GM23338 (cell line): ENCODE measurements around the gene GUCA2A. TPM values are rescaled to one million over a fixed set of nuclear protein-coding genes. Genes with fewer than 3 reads are reported as not detected.

ENCODE experiments used
- ATAC-seq: fragments of 200-7000 bp; cut with Tn5 transposase; 3 replicates; pipeline ENCODE4 v1.9.1; 2020
- DNase-seq: peaks from one replicate; pipeline ENCODE4 v3.0.0-alpha.2; 2015; ENCODE audit warnings: low spot score
- H2AFZ ChIP-seq: fragments of 200-600 bp; sonication (generic); 2 replicates; pipeline ENCODE4 v1.8.0; 2016; ENCODE audit warnings: antibody characterized with exemption, mild to moderate bottlenecking, moderate library complexity
- H3F3A ChIP-seq: fragments of 200-600 bp; sonication (generic); replicated peaks from 2 replicates; pipeline ENCODE4 v1.8.0; 2017; ENCODE audit warnings: antibody characterized with exemption, mixed run types, low read depth
- H3K27ac ChIP-seq: fragments of 200-600 bp; sonication (generic); 2 replicates; pipeline ENCODE4 v1.6.1; 2016; ENCODE audit warnings: low read depth
- H3K27me3 ChIP-seq: fragments of 200-600 bp; sonication (generic); 2 replicates; pipeline ENCODE4 v1.8.0; 2016; ENCODE audit warnings: mild to moderate bottlenecking, mixed run types, moderate library complexity; ENCODE audit not compliant: insufficient read depth
- H3K36me3 ChIP-seq: fragments of 200-600 bp; sonication (generic); 2 replicates; pipeline ENCODE4 v1.8.0; 2016; ENCODE audit warnings: mild to moderate bottlenecking; ENCODE audit not compliant: insufficient read depth
- H3K4me1 ChIP-seq: fragments of 200-600 bp; sonication (generic); 2 replicates; pipeline ENCODE4 v1.8.0; 2016; ENCODE audit warnings: mild to moderate bottlenecking, moderate library complexity; ENCODE audit not compliant: insufficient read depth
- H3K4me2 ChIP-seq: fragments of 200-600 bp; sonication (generic); 2 replicates; pipeline ENCODE4 v1.7.1; 2017; ENCODE audit warnings: mixed run types
- H3K4me3 ChIP-seq: fragments of 200-600 bp; sonication (generic); 2 replicates; pipeline ENCODE4 v1.6.1; 2016; ENCODE audit warnings: mixed run types
- H3K79me2 ChIP-seq: fragments of 200-600 bp; sonication (generic); replicated peaks from 2 replicates; pipeline ENCODE4 v1.8.0; 2017; ENCODE audit warnings: mild to moderate bottlenecking; ENCODE audit not compliant: insufficient read depth
- H3K9me2 ChIP-seq: fragments of 200-600 bp; sonication (generic); 2 replicates; pipeline ENCODE4 v1.8.0; 2017; ENCODE audit not compliant: insufficient read depth
- H4K20me1 ChIP-seq: fragments of 200-600 bp; sonication (generic); replicated peaks from 2 replicates; pipeline ENCODE4 v1.8.0; 2017; ENCODE audit warnings: mild to moderate bottlenecking; ENCODE audit not compliant: insufficient read depth
- H3K27ac Mint-ChIP-seq: 2 replicates; pipeline ENCODE4 v1.8.0; 2020; ENCODE audit warnings: inconsistent platforms, mild to moderate bottlenecking, moderate library complexity, mixed read lengths
- H3K27me3 Mint-ChIP-seq: 3 replicates; pipeline ENCODE4 v1.8.0; 2022; ENCODE audit warnings: low read depth, mild to moderate bottlenecking, moderate library complexity, mixed read lengths, inconsistent platforms; ENCODE audit not compliant: insufficient read depth, poor library complexity
- H3K36me3 Mint-ChIP-seq: 3 replicates; pipeline ENCODE4 v1.8.0; 2021; ENCODE audit warnings: low read depth, mild to moderate bottlenecking, inconsistent platforms, moderate library complexity, mixed read lengths
- H3K4me1 Mint-ChIP-seq: 3 replicates; pipeline ENCODE4 v1.8.0; 2020; ENCODE audit warnings: mild to moderate bottlenecking, inconsistent platforms, mixed read lengths
- H3K4me3 Mint-ChIP-seq: 3 replicates; pipeline ENCODE4 v1.8.0; 2021; ENCODE audit warnings: moderate library complexity, mild to moderate bottlenecking, inconsistent platforms, mixed read lengths
- H3K9me3 Mint-ChIP-seq: 3 replicates; pipeline ENCODE4 v1.8.0; 2020; ENCODE audit warnings: moderate library complexity, mild to moderate bottlenecking, inconsistent platforms, mixed read lengths
- EZH2 ChIP-seq: fragments of 200-600 bp; sonication (generic); IDR thresholded peaks from one replicate; pipeline ENCODE4 v1.8.0; 2017; ENCODE audit warnings: antibody characterized with exemption, mild to moderate bottlenecking, low read depth; ENCODE audit not compliant: unreplicated experiment
- JUNB ChIP-seq: IDR thresholded peaks from one replicate; pipeline ENCODE4 v1.6.1; 2016; ENCODE audit warnings: antibody characterized with exemption; ENCODE audit not compliant: unreplicated experiment
- POLR2AphosphoS5 ChIP-seq: IDR thresholded peaks from 2 replicates; pipeline ENCODE4 v1.6.1; 2016; ENCODE audit warnings: antibody characterized with exemption, low read depth
- polyA plus RNA-seq: library from polyadenylated mRNA; unstranded; fragments of >200 nt; fragmentation: Nextera tagmentation; extraction: Ambion mirVana; gene quantifications from 2 replicates; pipeline ENCODE4 v1.2.1, GENCODE V29; 2016
- total RNA-seq: library from RNA; depleted of rRNA; stranded (reverse); fragments of >200 nt; shearing (Covaris generic); gene quantifications from 2 replicates; pipeline ENCODE4 v1.2.3, GENCODE V29; 2014
- TF ChIP-seq, protein P1 (sequence below), 2 experiments: fragments of 200-600 bp in 1 of 2; sonication (generic) in 1 of 2; conservative IDR thresholded peaks; 2 replicates each; pipeline versions ENCODE4 v1.5.1 to v1.6.1; 2016 to 2017; ENCODE audit warnings: antibody characterized with exemption in 2 of 2, low read depth in 2 of 2, mild to moderate bottlenecking in 2 of 2, moderate library complexity in 1 of 2
- TF ChIP-seq, protein P2 (sequence below): IDR thresholded peaks from 2 replicates; pipeline ENCODE4 v1.6.1; 2016; ENCODE audit warnings: antibody characterized with exemption

GUCA2A gene
- total and polyA plus RNA-seq, 2 experiments from 2014 or later: not detected

GRCh38 chr1:42152907-42153600, 11.5 kb downstream of the GUCA2A start, which contains the start of gene GUCA2B:
GUCA2B (plus strand) TSS chr1:42153410; CDS start chr1:42153451, 41 bp downstream.
- H3K4me3 Mint-ChIP-seq: no peak within 1 kb of the TSS
- ATAC-seq (no peak), DNase-seq (no peak)
- H3K36me3 Mint-ChIP-seq: no peaks in the 10 kb centered on the region
- Histone ChIP-seq H3K4me3 (no peak within 1 kb of the TSS), H3K79me2 (no peaks in the 10 kb centered on the region), H3K27ac (no peak within 1 kb of the TSS), H2AFZ (no peak within 1 kb of the TSS; the same call in 1 of the 2 replicates), H3K9me2 (0 out of 2 replicates have a peak, but pooled peaks cover 4% of the 10 kb centered on the region), H3K27me3 (no peaks in the 10 kb centered on the region), H3K4me1 (no peaks in the 10 kb centered on the region), H4K20me1 (no peaks in the 10 kb centered on the region), H3K36me3 (no peaks in the 10 kb centered on the region), H3K4me2 (no peak within 1 kb of the TSS), H3F3A (no peaks in the 10 kb centered on the region)
- H3K4me1 Mint-ChIP-seq: no peaks in the 10 kb centered on the region
- TF ChIP-seq JUNB: no peak
- TF ChIP-seq, protein P1, sequence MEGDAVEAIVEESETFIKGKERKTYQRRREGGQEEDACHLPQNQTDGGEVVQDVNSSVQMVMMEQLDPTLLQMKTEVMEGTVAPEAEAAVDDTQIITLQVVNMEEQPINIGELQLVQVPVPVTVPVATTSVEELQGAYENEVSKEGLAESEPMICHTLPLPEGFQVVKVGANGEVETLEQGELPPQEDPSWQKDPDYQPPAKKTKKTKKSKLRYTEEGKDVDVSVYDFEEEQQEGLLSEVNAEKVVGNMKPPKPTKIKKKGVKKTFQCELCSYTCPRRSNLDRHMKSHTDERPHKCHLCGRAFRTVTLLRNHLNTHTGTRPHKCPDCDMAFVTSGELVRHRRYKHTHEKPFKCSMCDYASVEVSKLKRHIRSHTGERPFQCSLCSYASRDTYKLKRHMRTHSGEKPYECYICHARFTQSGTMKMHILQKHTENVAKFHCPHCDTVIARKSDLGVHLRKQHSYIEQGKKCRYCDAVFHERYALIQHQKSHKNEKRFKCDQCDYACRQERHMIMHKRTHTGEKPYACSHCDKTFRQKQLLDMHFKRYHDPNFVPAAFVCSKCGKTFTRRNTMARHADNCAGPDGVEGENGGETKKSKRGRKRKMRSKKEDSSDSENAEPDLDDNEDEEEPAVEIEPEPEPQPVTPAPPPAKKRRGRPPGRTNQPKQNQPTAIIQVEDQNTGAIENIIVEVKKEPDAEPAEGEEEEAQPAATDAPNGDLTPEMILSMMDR (conservative IDR thresholded peaks at IDR 0.05; ENCODE audit: low read depth in 2 of 2): no peak
- TF ChIP-seq EZH2: no peak
- peaks cover 7% of the 10 kb centered on the region for H3K27me3 Mint-ChIP-seq
- H3K27ac Mint-ChIP-seq: no peak within 1 kb of the TSS
- no peaks in the 10 kb centered on the region for H3K9me3 Mint-ChIP-seq

DNA sequence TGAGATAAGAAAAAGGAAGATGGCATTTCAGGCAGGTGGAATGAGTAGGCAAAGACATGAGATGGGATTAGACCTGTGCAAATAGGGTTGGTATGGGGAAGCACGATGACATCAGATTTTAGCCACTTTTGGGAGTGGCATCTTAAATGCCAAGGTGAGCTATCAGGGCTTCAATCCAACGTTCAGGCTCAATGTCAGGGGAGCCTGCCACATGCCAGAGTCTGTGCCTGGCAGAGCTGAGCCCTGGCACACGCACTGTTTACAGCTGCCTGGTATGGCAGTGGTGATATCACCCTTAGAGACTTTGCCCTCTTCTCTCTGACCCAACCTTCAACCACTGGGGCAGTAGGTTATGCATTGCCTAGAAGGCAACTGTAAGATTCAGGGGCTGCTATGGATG, 12.4 kb downstream of the GUCA2A start:
- no peaks in the 10 kb centered on the region for H3K27me3 ChIP-seq
- Mint-ChIP-seq H3K4me1 (no peaks in the 10 kb centered on the region), H3K4me3 (no peak overlapping the region), H3K36me3 (no peaks in the 10 kb centered on the region), H3K27me3 (peaks cover 4% of the 10 kb centered on the region), H3K9me3 (no peaks in the 10 kb centered on the region), H3K27ac (no peak overlapping the region)
- H3F3A ChIP-seq: no peaks in the 10 kb centered on the region
- H3K9me2 ChIP-seq: 0 out of 2 replicates have a peak, but pooled peaks cover 2% of the 10 kb centered on the region
- no peaks in the 10 kb centered on the region for H3K4me1 ChIP-seq
- no peak overlapping the region for H3K4me3 ChIP-seq
- no peaks in the 10 kb centered on the region for H4K20me1 ChIP-seq
- no peak overlapping the region for H2AFZ ChIP-seq
- DNase-seq (no peak), ATAC-seq (no peak)
- TF ChIP-seq EZH2 (no peak), POLR2AphosphoS5 (no peak)
- TF ChIP-seq, protein P2, sequence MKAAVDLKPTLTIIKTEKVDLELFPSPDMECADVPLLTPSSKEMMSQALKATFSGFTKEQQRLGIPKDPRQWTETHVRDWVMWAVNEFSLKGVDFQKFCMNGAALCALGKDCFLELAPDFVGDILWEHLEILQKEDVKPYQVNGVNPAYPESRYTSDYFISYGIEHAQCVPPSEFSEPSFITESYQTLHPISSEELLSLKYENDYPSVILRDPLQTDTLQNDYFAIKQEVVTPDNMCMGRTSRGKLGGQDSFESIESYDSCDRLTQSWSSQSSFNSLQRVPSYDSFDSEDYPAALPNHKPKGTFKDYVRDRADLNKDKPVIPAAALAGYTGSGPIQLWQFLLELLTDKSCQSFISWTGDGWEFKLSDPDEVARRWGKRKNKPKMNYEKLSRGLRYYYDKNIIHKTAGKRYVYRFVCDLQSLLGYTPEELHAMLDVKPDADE: no peak
- no peak overlapping the region for H3K27ac ChIP-seq
- no peak overlapping the region for H3K4me2 ChIP-seq
- H3K79me2 ChIP-seq: no peaks in the 10 kb centered on the region
- no peaks in the 10 kb centered on the region for H3K36me3 ChIP-seq

DNA sequence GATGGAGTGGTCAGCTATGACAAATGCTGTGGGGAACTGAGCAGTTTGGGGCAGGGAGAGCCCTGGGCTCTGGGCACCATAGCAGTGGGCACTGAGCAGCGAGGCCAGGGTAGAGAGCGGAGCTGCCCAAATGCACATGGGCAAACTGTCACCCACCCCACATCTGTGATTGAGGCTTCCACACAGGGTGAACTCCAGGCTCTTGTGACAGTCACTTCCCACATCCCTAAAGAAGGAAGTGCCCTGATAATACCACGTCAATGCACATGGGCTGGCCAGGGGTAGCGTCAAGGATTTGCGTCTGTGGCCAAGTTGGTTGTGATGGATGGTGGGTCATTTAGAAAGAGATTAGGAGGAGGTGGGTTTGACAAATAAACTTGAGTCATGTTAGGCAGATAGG, 13.9 kb downstream of the GUCA2A start:
- no peak overlapping the region for H3K4me2 ChIP-seq
- H3K4me1 Mint-ChIP-seq: no peaks in the 10 kb centered on the region
- H3K4me1 ChIP-seq: no peaks in the 10 kb centered on the region
- no peaks in the 10 kb centered on the region for H3F3A ChIP-seq
- no peak overlapping the region for H2AFZ ChIP-seq
- H3K4me3 ChIP-seq: no peak overlapping the region
- no peaks in the 10 kb centered on the region for H3K36me3 Mint-ChIP-seq
- H4K20me1 ChIP-seq: no peaks in the 10 kb centered on the region
- no peak overlapping the region for H3K27ac Mint-ChIP-seq
- H3K27me3 Mint-ChIP-seq: peaks cover 4% of the 10 kb centered on the region
- H3K27me3 ChIP-seq: no peaks in the 10 kb centered on the region
- no peaks in the 10 kb centered on the region for H3K36me3 ChIP-seq
- no peak for DNase-seq
- H3K9me2 ChIP-seq: no peaks in the 10 kb centered on the region
- no peaks in the 10 kb centered on the region for H3K79me2 ChIP-seq
- no peak overlapping the region for H3K4me3 Mint-ChIP-seq
- no peak for ATAC-seq
- H3K27ac ChIP-seq: no peak overlapping the region
- H3K9me3 Mint-ChIP-seq: no peaks in the 10 kb centered on the region
- TF ChIP-seq, protein P2: no peak
